M059J (cell line): ENCODE data around the gene ATG7. TPM values are rescaled to one million over a fixed set of nuclear protein-coding genes. Genes with fewer than 3 reads are reported as not detected.
"Not testable (repeated sequence)": the region's sequence is repeated elsewhere in the genome, so short reads cannot be mapped to it uniquely, and the experiment has no call there.

Source experiments
- DNase-seq: peaks from one replicate; pipeline ENCODE4 v3.0.0-alpha.2; 2012; ENCODE audit warnings: low read depth
- total RNA-seq: library from RNA; depleted of rRNA; stranded (reverse); fragments of >200 nt; shearing (Covaris generic); gene quantifications from 2 replicates; pipeline ENCODE4 v1.2.3, GENCODE V29; 2014

The ATG7 gene
- total RNA-seq, 1 experiment from 2014 or later, result 68.7 TPM

DNA sequence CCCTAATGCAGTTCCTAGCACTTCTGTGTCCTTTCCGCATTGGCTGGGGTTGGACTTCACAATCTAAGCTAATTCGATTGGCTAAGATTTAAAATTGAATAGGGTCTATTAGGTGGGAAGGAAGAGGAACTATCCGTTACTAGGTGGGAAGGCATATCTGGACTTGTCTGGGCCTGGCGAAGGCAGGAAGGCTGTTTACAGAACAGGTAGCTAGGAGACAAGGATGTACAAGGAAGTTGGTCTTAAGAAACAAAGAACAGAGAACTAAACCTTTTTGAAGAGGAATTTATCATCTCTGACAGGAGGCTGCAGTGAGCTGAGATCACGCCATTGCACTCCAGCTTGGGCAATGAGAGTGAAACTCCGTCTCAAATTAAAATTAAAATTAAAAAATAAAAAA lies 17.3 kb upstream of the ATG7 start:
- no peak for DNase-seq

- not testable (repeated sequence) for DNase-seq
Measured at GRCh38 chr3:11255537-11255936, 16.7 kb upstream of the ATG7 start.

DNA sequence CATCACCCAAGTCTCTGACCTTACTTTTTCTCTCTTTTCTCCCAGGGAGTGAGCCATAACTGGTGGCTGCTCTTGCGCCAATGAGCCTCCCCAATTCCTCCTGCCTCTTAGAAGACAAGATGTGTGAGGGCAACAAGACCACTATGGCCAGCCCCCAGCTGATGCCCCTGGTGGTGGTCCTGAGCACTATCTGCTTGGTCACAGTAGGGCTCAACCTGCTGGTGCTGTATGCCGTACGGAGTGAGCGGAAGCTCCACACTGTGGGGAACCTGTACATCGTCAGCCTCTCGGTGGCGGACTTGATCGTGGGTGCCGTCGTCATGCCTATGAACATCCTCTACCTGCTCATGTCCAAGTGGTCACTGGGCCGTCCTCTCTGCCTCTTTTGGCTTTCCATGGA lies 13.2 kb upstream of the ATG7 start:
- DNase-seq, result no peak

DNA sequence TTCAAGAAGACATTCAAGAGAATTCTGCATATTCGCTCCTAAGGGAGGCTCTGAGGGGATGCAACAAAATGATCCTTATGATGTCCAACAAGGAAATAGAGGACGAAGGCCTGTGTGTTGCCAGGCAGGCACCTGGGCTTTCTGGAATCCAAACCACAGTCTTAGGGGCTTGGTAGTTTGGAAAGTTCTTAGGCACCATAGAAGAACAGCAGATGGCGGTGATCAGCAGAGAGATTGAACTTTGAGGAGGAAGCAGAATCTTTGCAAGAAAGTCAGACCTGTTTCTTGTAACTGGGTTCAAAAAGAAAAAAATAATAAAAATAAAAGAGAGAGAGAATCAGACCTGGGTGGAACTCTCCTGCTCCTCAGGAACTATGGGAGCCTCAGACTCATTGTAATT lies 11.7 kb upstream of the ATG7 start:
- DNase-seq, result no peak

- no peak for DNase-seq
Measured at GRCh38 chr3:11269007-11269406, 3.2 kb upstream of the ATG7 start.

GRCh38 chr3:11272906-11273574 lies 843 bp downstream of the ATG7 start:
- peak; percentile 11 for DNase-seq

DNA sequence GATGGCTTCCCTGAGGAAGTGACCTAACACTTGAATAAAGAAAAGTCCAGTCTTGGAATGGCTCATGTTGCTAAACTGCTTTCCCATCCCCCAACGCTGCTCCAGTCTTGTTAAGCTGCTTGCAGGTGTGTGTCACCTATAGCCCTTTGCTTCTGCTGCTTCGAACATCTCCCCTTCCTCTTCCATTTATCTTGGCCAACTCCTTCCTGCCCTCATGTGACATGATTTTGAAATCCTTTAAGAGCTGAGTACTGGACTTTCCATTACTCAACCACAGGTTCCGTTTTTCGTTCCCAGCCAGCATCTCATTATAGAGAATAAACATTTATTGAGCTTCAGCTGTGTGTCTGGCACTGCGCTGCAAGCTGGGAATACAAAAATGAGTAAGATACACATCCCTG lies 1.7 kb downstream of the ATG7 start:
- no peak for DNase-seq

DNA sequence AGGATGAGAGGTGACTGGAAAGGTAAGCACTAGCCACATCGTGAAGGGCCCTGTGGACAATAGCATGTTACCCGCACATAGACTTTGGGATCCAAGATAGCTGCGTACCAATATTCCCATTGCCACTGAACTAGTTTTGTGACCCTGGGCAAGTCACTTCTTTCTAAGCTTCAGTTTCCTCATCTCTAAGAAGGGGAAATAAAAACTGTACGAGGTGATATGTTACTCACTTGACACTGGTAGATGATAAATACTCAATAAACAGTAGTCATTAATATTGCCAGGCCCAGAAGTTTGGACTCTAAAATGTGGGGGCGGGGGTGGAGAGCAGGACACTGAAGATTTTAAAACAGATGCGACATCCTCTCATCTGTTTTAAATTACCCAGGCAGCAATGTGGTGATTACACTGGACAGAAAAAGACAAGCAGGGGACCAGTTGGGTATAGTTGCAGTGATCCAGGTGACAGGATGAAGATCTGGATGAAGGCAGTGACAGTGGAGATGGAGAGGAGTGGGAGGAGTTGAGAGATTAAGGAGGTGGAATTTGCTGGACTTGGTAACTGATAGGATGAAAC lies 2.5 kb downstream of the ATG7 start:
- DNase-seq, result no peak

DNA sequence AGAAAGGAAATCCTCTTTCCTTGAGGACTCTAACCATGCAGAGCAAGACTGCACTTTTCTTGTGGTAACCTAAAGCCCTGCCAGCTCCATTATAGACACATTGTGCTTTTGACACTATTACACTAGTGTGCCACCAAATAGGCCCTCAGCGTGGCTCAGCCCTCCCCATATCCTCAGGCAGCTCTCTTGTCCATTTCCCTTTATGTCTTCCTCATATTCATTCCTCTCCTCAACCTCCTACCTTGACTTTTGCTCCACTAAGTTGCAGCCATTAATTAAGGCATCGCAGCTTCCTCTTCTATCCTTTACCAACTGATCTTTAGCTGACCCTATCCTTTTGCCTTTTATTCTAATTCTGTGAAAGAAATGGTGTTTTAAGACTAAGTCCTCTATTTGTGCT lies 3.7 kb downstream of the ATG7 start:
- DNase-seq, result no peak

DNA sequence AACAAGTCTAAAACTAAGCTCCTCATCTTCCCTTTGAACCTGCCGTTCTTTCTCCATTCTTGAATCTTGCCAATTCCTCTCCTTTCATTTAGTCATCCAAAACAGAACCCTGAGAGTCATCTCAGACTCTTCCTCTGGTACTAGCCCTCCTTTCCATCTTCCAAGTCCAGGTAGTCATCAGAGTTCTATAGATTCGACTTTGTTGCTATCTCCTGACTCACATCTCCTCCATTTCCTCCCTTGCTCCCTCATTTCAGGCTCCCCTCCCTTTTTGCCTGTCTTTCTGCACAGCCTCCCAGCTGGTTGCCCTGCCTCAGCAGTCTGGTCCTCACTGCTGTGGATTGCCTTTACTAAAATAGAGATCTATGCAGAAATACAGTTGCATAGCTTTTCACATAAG lies 4.7 kb downstream of the ATG7 start:
- no peak for DNase-seq

- DNase-seq, result no peak
Measured at GRCh38 chr3:11282250-11283138, 10.3 kb downstream of the ATG7 start.

DNA sequence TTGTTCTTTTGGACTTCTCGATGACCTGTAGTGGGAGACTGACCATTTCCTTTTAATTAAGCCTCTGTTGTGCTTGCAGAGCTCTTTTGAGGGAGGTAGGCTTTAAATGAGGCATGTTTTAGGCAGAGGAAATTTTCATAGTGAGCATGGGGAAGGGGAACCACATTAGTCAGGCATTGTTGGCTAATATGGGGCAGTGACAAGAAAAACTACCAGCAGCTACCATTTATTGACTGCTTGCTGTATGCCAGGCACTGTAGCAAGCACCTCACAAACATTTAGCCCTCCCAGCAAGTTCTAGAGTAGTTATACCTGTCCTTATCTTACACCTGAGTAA lies 10.9 kb downstream of the ATG7 start:
- no peak for DNase-seq

GRCh38 chr3:11284011-11284410 lies 11.8 kb downstream of the ATG7 start:
- DNase-seq, result no peak

DNA sequence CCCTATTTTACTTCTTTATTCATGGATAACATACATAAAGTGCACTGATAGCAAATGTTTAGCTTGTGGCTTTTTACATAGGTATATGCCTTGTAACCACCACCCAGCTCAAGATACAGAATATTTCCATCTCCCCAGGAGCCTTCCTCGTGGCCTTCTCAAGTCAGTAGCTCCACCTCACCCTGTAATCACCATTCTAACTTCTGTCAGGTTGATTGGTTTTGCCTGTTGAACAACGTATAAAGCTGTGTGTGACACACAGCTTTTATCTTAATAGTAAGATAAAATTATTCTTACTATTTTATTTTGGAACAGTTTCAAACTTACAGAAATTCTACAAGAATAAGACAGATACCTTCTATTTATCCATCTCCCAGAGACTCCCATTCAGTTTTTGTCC lies 13.3 kb downstream of the ATG7 start:
- DNase-seq, result no peak

DNA sequence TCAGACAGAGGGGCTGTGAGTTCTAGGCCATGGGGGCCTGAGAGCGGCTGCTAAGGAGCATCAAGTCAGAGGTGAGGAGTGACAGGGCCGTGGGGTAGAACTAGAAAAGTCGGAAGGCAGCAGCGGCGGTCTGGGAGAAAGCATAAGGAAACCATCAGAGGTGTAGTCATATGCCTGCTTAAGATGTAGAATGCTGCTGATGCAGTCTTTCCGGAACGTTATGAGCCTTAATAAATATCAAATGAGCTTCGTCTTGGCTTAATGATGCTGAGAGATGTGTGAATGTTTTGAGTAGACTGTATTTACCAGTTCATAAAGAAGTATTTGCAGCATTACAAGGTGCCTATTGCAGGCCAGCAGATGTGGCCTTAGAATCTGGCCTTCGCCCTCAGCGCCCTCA lies 15.2 kb downstream of the ATG7 start:
- no peak for DNase-seq

DNA sequence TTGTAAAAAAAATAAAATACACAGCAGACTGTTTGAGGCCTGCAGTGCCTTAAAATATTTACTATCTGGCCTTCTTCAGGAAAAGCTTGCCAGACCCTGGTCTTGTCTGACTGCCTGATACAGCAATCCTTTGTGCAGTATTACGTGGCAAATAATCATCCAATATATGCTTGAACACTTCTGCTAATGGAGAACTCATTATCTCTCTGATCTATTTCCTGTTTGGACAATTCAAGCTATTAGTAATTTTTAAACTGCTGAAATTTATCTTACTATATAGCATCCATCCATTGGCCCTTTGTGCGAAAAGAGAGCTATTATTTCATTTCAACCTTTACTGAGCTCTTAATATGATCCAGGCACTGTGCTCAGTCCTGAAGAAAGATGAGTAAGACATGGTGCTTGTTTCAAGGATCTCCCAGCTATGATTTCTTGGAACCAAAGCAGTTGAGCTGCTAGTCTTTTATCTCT lies 15.9 kb downstream of the ATG7 start:
- peak; percentile 65 for DNase-seq

DNA sequence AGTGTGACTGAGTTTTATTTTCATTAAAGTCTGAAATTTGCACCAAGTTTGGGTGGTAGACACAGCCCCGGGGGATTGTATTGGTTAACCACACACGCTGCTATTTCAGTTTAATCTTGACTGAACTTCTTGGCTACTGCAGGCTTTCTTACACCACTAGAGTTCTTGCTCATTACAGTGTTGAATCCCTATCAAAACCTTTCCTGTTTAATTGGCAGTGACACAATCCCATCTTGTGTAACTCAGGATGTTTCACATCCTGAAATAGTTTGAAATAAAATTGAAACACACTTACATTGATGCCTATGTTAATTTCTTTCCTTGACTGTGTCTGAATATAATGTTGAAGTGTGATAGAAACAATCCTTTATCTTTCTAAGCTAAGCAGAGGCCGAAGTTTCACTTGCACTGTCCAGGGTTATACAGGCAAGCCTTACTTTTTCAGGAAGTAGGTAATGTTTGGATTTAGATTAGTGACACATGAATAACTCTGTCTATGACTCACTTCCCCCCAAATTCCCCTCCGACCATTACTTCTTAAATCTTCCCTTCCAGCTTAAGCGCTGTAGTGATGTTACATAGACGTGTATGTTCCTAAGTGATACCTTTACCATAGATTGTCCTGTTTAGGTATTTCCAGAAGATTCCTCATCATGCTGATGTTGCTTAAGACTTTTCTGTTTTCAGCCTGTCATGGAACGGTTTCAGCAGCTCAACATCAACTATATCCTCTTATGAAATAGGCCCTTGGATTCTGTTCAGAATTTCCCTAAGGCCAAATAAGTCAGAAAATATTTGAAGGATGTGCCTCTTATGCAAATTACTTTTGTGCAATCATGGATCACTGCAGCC lies 16.8 kb downstream of the ATG7 start:
- peak; percentile 89 for DNase-seq

GRCh38 chr3:11289864-11290263 lies 17.7 kb downstream of the ATG7 start:
- no peak for DNase-seq

DNA sequence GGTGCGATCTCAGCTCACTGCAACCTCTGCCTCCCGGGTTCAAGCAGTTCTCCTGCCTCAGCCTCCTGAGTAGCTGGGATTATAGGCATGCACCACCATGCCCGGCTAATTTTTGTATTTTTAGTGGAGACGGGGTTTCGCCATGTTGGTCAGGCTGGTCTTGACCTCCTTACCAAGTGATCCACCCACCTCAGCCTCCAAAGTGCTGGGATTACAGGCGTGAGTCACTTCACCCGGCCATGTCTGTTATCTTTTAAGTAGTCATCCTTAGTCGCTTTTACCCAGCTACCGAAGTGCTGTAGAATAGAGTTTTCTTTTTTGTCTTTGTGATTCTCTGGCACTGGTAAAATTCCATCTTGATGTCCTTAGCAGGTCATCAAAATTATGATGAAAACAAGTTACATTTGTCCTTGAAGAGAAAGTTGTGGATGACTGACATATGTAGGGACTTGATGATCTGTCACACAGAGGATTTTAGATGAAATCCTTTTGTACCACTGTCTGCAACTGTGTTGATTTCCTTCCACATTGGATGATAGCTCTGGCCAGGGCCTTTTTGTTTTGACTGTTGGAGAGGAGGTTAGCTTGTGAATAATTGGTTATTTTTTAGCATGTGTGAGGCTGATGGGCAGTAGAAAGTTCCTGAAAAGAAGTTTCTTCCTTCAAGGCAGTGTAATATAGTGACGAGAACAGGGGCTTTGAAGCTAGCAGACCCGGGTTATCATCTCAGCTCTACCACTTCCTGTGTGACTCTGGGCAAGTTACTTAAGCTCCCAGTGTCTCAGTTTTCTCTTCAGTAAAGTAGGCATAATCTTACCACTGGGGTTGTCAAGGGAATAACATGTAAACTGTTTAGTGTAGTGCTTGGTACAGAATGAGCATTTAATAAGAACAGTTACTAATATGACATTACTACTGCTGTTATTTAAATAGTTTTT lies 18.8 kb downstream of the ATG7 start:
- DNase-seq, result peak; percentile 78

DNA sequence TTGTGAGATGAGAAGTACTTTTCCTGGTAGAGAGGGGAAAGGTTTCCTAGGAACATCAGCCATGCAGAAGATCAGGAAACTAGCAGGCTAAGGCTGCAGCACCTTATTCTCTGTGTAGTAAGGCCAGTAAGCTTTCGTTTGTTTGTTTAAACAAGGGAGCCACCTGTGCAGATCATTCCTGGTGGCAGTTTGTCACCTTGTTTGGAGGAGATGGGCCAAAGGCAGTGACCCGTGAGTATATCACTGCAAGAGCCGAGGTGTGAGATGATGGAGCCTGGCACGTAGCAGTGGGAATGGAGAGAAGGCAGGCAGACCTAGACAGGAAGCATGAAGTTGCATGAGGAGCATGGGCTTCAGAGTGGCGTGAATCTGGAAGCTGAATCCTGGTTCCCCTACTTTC lies 19.6 kb downstream of the ATG7 start:
- DNase-seq, result peak; percentile 20

DNA sequence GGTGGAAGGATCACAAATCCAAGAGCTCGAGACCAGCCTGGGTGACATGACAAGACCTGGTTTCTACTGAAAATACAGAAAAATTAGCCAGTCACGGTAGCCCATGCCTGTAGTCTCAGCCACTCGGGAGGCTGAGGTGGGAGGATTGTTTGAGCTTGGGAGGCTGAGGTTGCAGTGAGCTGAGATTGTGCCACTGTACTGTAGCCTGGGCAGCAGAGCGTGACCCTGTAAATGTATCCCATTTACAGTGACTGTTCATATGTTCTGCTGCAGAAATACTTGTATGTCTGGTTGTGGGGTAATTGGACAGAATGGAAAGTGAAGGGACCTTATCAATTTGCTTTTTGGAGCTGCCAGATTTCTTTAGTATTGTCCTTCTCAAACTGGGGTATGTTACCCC lies 24.9 kb downstream of the ATG7 start:
- DNase-seq, result no peak
